Measurements from ENCODE around the gene DESI1. TPM values are rescaled to one million over a fixed set of nuclear protein-coding genes. Genes with fewer than 3 reads are reported as not detected.
A peak's percentile ranks its signal among the peaks of the same experiment; 100 is the strongest.

DESI1 gene
- total and polyA plus RNA-seq, 8 donors, result 21.8 to 42.9 (median 27.1) TPM

DNA sequence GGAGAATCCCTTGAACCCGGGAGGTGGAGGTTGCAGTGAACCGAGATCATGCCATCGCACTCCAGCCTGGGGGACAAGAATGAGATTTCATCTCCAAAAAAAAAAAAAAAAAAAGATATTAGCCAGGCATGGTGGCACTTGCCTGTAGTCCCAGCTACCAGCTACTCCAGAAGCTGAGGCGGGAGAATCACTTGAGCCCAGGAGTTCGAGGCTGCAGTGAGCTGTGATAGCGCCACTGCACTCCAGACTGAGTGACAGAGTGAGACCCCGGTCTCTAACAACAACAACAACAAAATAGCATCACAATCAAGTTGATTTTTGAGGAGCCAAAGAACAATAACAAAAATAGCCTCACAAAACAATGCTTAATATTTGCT lies 33.5 kb downstream of the DESI1 start:
- H3K4me3 ChIP-seq, result no peak overlapping the region
- TF ChIP-seq CTCF (IDR thresholded peaks at IDR 0.05), result no peak
- no peaks in the 10 kb centered on the region for H3K9me3 ChIP-seq
- intact Hi-C loops (cut with DNase I), result no loop called here
- peaks cover 0 to 20% of the 10 kb centered on the region in 2 donors for H3K4me1 ChIP-seq
- ATAC-seq (no peak), DNase-seq (no peak)
- peaks cover 0 to 29% of the 10 kb centered on the region in 2 donors for H3K36me3 ChIP-seq
- no peaks in the 10 kb centered on the region for H3K27me3 ChIP-seq
- H3K27ac ChIP-seq, result peak overlapping the region in 1 of 2 donors; percentile 77

- Histone ChIP-seq H3K9me3 (no peaks in the 10 kb centered on the region), H3K27me3 (no peaks in the 10 kb centered on the region), H3K27ac (no peak overlapping the region), H3K36me3 (peaks cover 0 to 43% of the 10 kb centered on the region in 2 donors), H3K4me3 (no peak overlapping the region), H3K4me1 (peaks cover 0 to 20% of the 10 kb centered on the region in 2 donors)
- no peak for TF ChIP-seq CTCF (IDR thresholded peaks at IDR 0.05)
- no peak for ATAC-seq
- intact Hi-C loops (cut with DNase I), result no loop called here
- DNase-seq, result no peak
These were observed 34.9 kb downstream of the DESI1 start for GRCh38 chr22:41585898-41586297.

- Histone ChIP-seq H3K36me3 (peaks cover 0 to 53% of the 10 kb centered on the region in 2 donors), H3K4me1 (peaks cover 0 to 20% of the 10 kb centered on the region in 2 donors), H3K4me3 (no peak overlapping the region), H3K9me3 (no peaks in the 10 kb centered on the region), H3K27me3 (no peaks in the 10 kb centered on the region), H3K27ac (no peak overlapping the region)
- no peak for TF ChIP-seq CTCF (IDR thresholded peaks at IDR 0.05)
- intact Hi-C loops (cut with DNase I), result no loop called here
- DNase-seq (no peak), ATAC-seq (no peak)
These were observed 36.0 kb downstream of the DESI1 start for GRCh38 chr22:41584881-41585280.

- TF ChIP-seq CTCF (IDR thresholded peaks at IDR 0.05), result no peak
- Histone ChIP-seq H3K27me3 (no peaks in the 10 kb centered on the region), H3K27ac (no peak overlapping the region), H3K9me3 (no peaks in the 10 kb centered on the region), H3K4me3 (no peak overlapping the region), H3K36me3 (peaks cover 0 to 75% of the 10 kb centered on the region in 2 donors), H3K4me1 (peaks cover 0 to 4% of the 10 kb centered on the region in 2 donors)
- intact Hi-C loops (cut with DNase I), result no loop called here
- DNase-seq (no peak), ATAC-seq (no peak)
These were observed 38.1 kb downstream of the DESI1 start for GRCh38 chr22:41582694-41583093.

DNA sequence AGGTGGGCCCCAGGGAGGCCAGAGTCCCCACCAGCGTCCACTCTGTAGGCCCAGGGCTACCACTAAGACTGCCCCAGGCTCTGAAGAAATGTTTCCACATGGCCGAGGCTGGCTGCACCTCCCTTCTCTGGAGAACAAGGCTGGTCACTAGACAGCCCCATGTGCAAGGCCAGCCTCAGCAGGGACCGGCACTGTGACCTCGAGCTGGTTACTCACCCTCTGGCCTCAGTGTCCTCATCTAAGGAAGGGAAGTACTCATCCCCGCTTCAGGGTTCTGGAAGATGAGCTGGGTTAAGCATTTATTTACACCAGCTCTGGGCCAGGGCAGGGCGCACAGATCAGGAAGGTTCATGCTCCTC lies 40.9 kb downstream of the DESI1 start:
- DNase-seq (no peak), ATAC-seq (no peak)
- Histone ChIP-seq H3K27me3 (no peaks in the 10 kb centered on the region), H3K36me3 (peaks cover 0 to 97% of the 10 kb centered on the region in 2 donors), H3K27ac (no peak overlapping the region), H3K4me1 (no peaks in the 10 kb centered on the region), H3K4me3 (no peak overlapping the region), H3K9me3 (no peaks in the 10 kb centered on the region)
- TF ChIP-seq CTCF (IDR thresholded peaks at IDR 0.05), result no peak
- intact Hi-C loops (cut with DNase I), result no loop called here
